GM18526 (cell line): ENCODE measurements around the gene C11orf97.

Source experiments
- POLR2A ChIP-seq: IDR thresholded peaks from 3 replicates; pipeline ENCODE4 v1.6.1; 2011; ENCODE audit not compliant: insufficient read length; ENCODE audit errors: extremely low read depth

The C11orf97 gene

DNA sequence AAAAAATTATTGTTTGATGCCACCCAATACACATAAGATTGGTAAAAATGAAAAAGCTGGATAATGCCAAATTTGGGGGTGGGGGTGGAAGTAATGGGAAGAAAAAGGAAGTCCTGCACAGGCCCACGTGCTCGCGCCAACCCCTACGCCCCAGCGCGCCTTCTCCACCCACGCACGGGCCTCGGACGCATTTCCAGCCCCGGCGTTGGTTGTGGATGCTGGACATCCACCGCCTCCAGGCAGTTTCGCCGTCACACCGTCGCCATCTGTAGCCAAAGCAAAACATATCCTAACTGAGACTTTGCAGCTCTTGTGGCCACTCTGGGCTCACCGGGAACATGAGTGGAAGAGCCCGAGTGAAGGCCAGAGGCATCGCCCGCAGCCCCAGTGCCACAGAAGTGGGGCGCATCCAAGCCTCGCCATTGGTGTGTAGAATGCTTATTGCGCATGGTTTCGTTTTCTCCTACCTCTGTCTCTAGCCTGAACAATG, 55.0 kb downstream of the C11orf97 start, which contains the start of gene PIWIL4:
TSS of gene PIWIL4 (plus strand) at position 188 of the 490 bp plus-strand sequence. CDS start at position 339, 151 bp downstream.
- TF ChIP-seq POLR2A = no peak

DNA sequence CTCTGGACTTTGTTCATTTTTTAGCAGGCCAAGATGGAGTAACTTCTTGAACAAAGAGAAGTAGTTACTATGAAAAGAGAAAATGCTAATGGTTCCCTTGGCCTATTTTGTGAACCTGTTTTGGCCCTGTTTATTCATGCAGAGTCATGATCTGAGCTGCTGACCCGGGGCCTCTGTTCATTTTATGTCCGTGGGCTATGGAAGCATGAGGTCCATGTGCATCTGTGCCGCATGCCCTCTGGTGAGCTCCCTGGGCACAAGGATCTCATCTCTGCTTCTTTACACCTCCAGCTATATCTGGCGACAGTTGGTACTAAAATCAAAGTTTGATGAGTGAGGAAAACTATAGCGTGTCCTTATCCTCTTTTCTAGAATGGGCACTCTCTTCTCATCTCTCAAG, 55.9 kb downstream of the C11orf97 start:
- TF ChIP-seq POLR2A = no peak

DNA sequence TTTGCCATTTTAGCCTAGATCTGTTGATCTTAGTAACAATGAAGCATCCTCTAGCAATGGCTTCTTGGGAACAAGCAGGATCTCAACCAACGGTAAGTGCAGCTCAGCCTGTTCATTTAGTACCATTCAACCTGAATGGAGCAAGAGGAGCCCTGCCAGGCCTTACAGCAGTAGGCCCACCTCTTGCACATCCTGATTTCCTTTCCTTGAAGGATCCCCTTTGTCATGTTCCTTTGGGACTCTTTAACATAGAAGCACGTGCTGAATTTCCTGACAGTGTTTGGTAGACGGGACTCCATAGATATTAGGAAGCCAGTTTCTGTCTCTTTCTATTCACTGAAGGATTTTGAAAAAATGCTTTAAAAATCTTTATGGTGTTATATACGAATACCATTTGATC, 56.5 kb downstream of the C11orf97 start:
- no peak for TF ChIP-seq POLR2A

DNA sequence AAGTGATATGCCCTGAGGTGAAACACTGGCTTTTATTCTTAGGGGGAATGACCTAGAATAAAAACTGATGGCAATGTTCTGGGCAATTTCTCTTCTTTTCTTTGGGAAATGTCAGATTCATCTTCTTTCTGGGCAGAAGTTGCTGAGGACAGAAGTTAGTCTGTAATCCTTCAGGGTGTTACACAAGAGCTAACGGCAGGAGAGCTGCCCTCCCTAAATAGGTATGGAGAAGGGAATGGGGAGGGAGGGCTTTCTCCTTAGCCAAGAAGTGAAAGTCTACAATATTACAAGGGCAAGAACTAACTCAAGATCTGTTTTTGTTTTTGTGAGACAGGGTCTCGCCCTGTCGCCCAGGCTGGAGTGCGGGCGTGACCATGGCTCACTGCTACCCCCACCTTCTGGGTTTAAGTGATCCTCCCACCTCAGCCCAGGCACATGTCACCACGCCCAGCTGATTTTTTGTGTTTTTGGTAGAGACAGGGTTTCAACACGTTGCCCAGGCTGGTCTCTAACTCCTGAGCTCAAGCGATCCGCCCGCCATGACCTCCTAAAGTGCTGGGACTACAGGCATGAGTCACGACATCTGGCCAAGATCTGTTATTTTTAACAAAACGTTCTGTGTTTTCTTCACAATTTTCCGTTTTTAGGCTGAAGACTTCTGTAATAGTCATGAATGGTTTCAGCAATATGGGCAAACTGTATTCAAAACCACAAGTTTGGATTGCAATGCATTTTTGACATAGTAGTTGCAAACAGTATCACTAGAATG, 62.1 kb downstream of the C11orf97 start:
- TF ChIP-seq POLR2A = no peak

DNA sequence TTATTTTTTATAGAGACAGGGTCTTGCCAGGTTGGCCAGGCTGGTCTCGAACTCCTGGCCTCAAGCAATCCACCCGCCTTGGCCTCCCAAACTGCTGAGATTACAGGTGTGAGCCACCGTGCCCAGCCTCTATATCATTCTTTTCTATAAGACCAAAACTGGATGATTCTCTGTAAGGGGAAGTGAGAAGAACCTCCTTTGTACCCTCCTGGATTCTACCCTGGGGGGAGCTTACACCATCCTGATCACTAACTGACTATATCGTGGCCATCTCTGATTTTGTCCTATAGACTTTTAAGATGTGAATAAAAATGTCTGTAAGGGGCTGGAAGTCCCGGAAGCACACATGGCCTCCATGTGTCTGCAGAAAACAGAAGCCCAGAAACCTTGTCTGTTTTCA, 64.0 kb downstream of the C11orf97 start:
- TF ChIP-seq POLR2A = no peak

DNA sequence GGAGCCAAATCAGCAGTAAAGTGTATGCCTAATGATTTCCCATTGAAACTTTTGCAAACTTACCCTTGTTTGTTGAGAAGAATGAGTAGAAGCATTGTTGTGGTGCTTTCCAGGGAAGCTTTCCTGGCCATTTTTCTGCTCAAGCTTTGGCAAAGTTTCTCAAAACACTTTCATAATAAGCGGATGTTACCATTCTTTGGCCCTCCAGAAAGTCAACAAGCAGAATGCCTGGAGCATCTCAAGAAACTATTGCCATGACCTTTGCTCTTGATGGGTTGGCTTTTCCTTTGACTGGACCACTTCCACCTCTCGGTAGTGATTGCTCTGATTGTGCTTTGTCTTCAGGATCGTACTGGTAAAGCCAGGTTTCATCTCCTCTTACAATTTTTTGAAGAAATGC, 65.6 kb downstream of the C11orf97 start:
- TF ChIP-seq POLR2A = no peak
